ENCODE results near the gene BEGAIN. TPM values are rescaled to one million over a fixed set of nuclear protein-coding genes. Genes with fewer than 3 reads are reported as not detected.

Gene BEGAIN
- total and polyA plus RNA-seq, 9 donors, result 2.0 to 7.9 (median 4.5) TPM

DNA sequence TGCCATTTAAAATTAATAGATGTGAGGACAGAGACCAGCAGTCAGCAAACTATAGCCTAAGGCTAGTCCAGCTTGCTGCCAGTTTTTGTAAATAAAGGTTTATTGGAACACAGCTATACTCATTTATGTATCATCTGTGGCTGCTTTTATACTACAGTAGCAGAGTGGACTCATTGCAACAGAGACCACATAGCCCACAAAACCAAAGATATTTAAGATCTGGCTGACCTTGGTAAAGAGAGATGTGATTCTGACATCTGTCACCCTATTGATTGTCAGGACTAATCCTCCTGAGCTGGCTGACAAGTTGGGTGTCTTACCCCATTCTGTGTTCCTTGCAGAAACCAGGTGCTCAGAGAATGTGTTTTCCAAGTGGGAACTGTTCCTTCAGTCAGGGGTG, 99.9 kb downstream of the BEGAIN start:
- no peaks in the 10 kb centered on the region for H3K9me3 ChIP-seq (replicated peaks; ENCODE audit: control insufficient read depth, low read depth, low read length)

More for the DNA sequence above, 99.9 kb downstream of the BEGAIN start:
- no peaks in the 10 kb centered on the region for H3K27me3 ChIP-seq (ENCODE audit: control insufficient read depth, insufficient read depth, low read length)
- no peak overlapping the region for H3K27ac ChIP-seq (ENCODE audit: low read length)
- no peak overlapping the region for H3K4me3 ChIP-seq (ENCODE audit: low read length)
- peaks cover 6% of the 10 kb centered on the region for H3K4me1 ChIP-seq (ENCODE audit: control insufficient read depth, insufficient read depth, low read length)
- DNase-seq, result no peak
- peaks cover 8% of the 10 kb centered on the region for H3K36me3 ChIP-seq (ENCODE audit: control insufficient read depth, insufficient read depth, low read length)

Other genes with a start within 250 kb of the BEGAIN start
- gene WDR25, start 210.9 kb downstream of the BEGAIN start, total RNA-seq, result 7.4 TPM
- gene WDR25, start 210.9 kb downstream of the BEGAIN start, polyA plus RNA-seq (ENCODE audit: insufficient read depth in 1 of 8, insufficient read length in 8 of 8, low replicate concordance in 1 of 8), result 1 to 10 TPM; 4.9 to 8.5 (median 6.3) TPM
- gene DLK1, start 139.5 kb upstream of the BEGAIN start, total RNA-seq, result 377 TPM
- gene DLK1, start 139.5 kb upstream of the BEGAIN start, polyA plus RNA-seq (ENCODE audit: insufficient read depth in 1 of 8, insufficient read length in 8 of 8, low replicate concordance in 1 of 8), result 1,000 to 10,000 TPM; 1,619 to 2,540 (median 2,187) TPM
- gene MEG3, start 238.7 kb upstream of the BEGAIN start, total RNA-seq, result 2,358 TPM
- 1,000 to 10,000 TPM; 2,107 to 7,026 (median 4,234) TPM for gene MEG3, start 238.7 kb upstream of the BEGAIN start, polyA plus RNA-seq (ENCODE audit: insufficient read depth in 1 of 8, insufficient read length in 8 of 8, low replicate concordance in 1 of 8)